Tibial artery (tissue), 4 donors: ENCODE results near the gene CALD1.
A peak's percentile ranks its signal among the peaks of the same experiment; 100 is the strongest.

Source experiments
- DNase-seq, 2 donors: peaks; one replicate each; pipeline ENCODE4 v3.0.0-alpha.2; 2019
- H3K27ac ChIP-seq, 2 donors: fragments of 200-600 bp; sonication (generic) in 1 of 2; 1 replicate in 1 of 2; 2 replicates in 1 of 2; pipeline ENCODE4 v1.5.1; 2018 to 2019; ENCODE audit warnings: mild to moderate bottlenecking in 1 of 2
- H3K27me3 ChIP-seq, 2 donors: fragments of 200-600 bp; sonication (generic) in 1 of 2; one replicate each; pipeline versions ENCODE4 v1.5.1 to v1.6.0; 2016 to 2019
- H3K36me3 ChIP-seq, 3 donors: fragments of 200-600 bp; sonication (generic) in 2 of 3; one replicate each; pipeline ENCODE4 v1.5.1; 2016 to 2019; ENCODE audit warnings: mild to moderate bottlenecking in 2 of 3
- H3K4me1 ChIP-seq, 4 donors: fragments of 200-600 bp; sonication (generic) in 2 of 4; 1 replicate in 3 of 4; 2 replicates in 1 of 4; pipeline ENCODE4 v1.5.1; 2016 to 2019
- H3K4me3 ChIP-seq, 2 donors: fragments of 200-600 bp; sonication (generic) in 1 of 2; 1 replicate in 1 of 2; 2 replicates in 1 of 2; pipeline ENCODE4 v1.5.1; 2018 to 2019; ENCODE audit warnings: mild to moderate bottlenecking in 2 of 2
- H3K9me3 ChIP-seq, 3 donors: fragments of 200-600 bp; sonication (generic) in 1 of 3; one replicate each; pipeline ENCODE4 v1.5.1; 2016 to 2019
- intact Hi-C: fragments of 100-400 bp; cut with DNase I; formaldehyde crosslinking; loops from one replicate; pipeline ENCODE4 v1.15.0; 2023; ENCODE audit warnings: low total_unique reads
- TF ChIP-seq, protein P1 (sequence below), 2 experiments: fragments of 200-600 bp in 1 of 2; fragments of 450-650 bp in 1 of 2; IDR thresholded peaks; one replicate each; pipeline ENCODE4 v1.5.1; 2017 to 2019; ENCODE audit warnings: antibody characterized with exemption in 2 of 2, mild to moderate bottlenecking in 1 of 2, moderate library complexity in 1 of 2

Gene CALD1

DNA sequence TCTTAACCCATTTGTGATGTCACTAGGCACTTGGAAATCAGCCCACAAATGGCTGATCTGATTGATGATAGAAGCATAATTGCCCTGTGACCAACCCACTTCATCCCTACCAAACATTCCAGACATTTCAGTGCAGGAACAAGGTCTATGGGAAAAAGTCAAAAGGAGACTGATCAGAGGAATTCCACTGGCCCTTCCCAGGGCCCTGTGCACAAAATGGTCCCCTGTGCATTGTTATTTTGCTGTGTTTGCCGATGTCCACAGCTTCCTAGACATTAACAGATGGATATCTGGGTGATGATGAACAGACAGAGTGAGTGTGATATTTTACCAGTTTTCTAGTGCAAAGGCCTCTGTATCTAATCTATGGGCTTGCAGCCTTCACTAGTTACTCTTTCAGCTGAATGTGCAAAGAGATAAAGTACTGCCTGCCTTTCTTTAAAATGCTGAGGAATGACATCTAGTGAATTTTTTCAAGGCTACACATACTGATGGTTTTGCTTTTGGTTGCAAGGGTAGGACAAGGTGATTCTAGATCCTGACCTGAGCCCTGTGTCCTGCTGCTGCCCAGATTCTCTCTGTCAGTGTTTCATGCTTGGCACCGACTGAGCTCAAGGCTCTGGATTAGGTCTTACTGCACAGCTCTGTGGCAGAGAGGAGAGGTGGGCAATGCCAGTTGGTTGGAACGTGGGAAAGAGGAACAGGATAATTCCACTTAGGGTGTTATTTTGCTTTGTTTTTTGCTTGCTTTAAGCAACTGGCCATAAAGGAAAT is 55.4 kb downstream of the CALD1 start:
- peak; percentile 37 to 77 for DNase-seq

DNA sequence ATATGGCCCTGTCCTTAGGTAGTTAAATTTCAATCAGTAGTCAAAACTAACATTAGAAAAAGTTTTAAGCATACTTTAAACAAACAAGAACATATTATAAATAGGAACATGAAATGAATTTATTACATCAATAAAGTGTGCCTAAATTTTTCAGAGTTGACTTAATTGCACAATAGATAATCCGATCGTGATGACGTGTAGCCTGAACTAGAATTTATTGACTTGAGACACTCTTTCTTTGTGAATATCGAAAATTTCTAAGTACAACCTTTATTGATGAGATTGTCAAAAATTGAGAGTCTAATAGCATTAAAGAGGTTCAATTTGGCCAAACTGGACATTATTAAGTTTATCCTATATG is 56.0 kb downstream of the CALD1 start:
- Histone ChIP-seq H3K9me3 (no peaks in the 10 kb centered on the region), H3K27me3 (no peaks in the 10 kb centered on the region), H3K36me3 (no peaks in the 10 kb centered on the region), H3K4me1 (peaks cover 0 to 98% (median 39%) of the 10 kb centered on the region in 4 donors), H3K4me3 (no peak overlapping the region), H3K27ac (peak overlapping the region; percentile 83 to 89)
- TF ChIP-seq, protein P1, sequence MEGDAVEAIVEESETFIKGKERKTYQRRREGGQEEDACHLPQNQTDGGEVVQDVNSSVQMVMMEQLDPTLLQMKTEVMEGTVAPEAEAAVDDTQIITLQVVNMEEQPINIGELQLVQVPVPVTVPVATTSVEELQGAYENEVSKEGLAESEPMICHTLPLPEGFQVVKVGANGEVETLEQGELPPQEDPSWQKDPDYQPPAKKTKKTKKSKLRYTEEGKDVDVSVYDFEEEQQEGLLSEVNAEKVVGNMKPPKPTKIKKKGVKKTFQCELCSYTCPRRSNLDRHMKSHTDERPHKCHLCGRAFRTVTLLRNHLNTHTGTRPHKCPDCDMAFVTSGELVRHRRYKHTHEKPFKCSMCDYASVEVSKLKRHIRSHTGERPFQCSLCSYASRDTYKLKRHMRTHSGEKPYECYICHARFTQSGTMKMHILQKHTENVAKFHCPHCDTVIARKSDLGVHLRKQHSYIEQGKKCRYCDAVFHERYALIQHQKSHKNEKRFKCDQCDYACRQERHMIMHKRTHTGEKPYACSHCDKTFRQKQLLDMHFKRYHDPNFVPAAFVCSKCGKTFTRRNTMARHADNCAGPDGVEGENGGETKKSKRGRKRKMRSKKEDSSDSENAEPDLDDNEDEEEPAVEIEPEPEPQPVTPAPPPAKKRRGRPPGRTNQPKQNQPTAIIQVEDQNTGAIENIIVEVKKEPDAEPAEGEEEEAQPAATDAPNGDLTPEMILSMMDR (IDR thresholded peaks at IDR 0.05) = no peak
- intact Hi-C loops = loop anchor here (5.0 to 10.0 kb wide), 2 partner anchors 53 to 141 kb away; no protein-coding TSS in a partner anchor
- DNase-seq = no peak

More for the DNA sequence above, 55.4 kb downstream of the CALD1 start:
- Histone ChIP-seq H3K36me3 (no peaks in the 10 kb centered on the region), H3K4me3 (no peak overlapping the region), H3K27ac (peak overlapping the region; percentile 83 to 89), H3K4me1 (peaks cover 0 to 98% (median 41%) of the 10 kb centered on the region in 4 donors), H3K9me3 (no peaks in the 10 kb centered on the region), H3K27me3 (no peaks in the 10 kb centered on the region)
- intact Hi-C loops = loop anchor here (5.0 to 10.0 kb wide), 2 partner anchors 53 to 140 kb away; no protein-coding TSS in a partner anchor
- TF ChIP-seq, protein P1 (IDR thresholded peaks at IDR 0.05) = no peak

DNA sequence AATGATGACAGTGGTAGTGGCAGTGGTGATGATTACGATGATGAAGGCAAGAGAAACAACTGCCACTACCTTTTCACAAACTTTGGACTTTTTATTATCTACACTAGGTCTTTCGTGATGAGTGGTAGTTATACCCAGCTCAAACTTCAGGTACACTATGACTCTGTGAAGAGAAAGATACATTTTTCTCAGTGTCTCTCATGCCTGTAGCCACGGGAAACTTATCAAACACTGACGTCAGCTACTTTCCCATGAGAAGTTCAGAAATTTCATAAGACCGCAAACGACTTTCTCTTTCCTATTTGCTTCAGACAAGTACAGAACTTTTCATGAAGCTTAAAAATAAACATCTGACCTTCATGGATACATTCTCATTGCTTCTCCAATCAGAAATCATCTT is 57.0 kb downstream of the CALD1 start:
- peak in 1 of 2 donors; percentile 35 for DNase-seq
- Histone ChIP-seq H3K4me3 (no peak overlapping the region), H3K27ac (peak overlapping the region; percentile 83 to 89), H3K27me3 (no peaks in the 10 kb centered on the region), H3K9me3 (no peaks in the 10 kb centered on the region), H3K36me3 (no peaks in the 10 kb centered on the region), H3K4me1 (peaks cover 0 to 98% (median 40%) of the 10 kb centered on the region in 4 donors)
- intact Hi-C loops = loop anchor here (5.0 to 10.0 kb wide), 2 partner anchors 54 to 142 kb away; no protein-coding TSS in a partner anchor
- TF ChIP-seq, protein P1 (IDR thresholded peaks at IDR 0.05) = no peak

DNA sequence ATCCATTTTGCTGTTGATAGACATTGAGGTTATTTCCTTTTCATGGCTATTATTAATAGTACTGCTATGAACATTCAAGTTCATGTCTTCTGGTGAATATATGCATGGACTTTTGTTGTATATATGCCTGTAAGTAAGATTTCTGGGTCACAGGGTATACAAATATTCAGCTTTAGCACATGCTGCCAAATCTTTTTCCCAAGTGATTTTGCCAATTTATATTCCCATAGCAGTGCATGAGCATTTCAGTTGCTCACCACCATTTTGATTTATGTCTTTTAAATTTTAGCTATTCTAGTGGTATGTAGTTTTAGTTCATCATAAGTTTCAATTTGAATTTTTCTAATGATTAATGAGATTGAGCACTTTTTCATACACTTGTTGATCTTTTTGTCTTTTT is 59.9 kb downstream of the CALD1 start:
- Histone ChIP-seq H3K9me3 (no peaks in the 10 kb centered on the region), H3K27ac (peak overlapping the region; percentile 83 to 89), H3K27me3 (no peaks in the 10 kb centered on the region), H3K4me3 (no peak overlapping the region), H3K36me3 (peaks cover 2% of the 10 kb centered on the region in 3 donors), H3K4me1 (peaks cover 0 to 98% (median 54%) of the 10 kb centered on the region in 4 donors)
- intact Hi-C loops = loop anchor here (5.0 to 10.0 kb wide), 2 partner anchors 57 to 144 kb away; no protein-coding TSS in a partner anchor
- DNase-seq = no peak
- TF ChIP-seq, protein P1 (IDR thresholded peaks at IDR 0.05) = no peak

DNA sequence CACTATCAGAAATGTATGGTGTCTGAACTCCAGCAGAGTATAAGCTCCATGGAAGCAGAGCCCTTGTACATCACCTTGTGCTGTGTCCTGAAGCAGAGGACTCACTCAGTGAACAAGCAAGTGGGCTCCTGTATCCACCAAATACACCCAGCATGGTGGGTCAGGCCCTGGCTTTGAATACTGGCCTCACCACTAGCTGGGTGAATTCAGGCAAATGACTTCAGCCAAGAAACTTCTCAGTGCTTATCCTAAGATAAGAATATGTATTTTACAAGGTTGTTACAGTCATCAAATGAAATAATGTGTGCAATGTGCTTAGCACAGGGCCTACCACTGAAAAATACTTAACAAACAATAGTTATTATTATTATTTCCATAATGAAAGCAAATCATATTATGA is 62.6 kb downstream of the CALD1 start:
- TF ChIP-seq, protein P1 (IDR thresholded peaks at IDR 0.05) = no peak
- Histone ChIP-seq H3K4me1 (peaks cover 0 to 100% (median 61%) of the 10 kb centered on the region in 4 donors), H3K27ac (peak overlapping the region; percentile 83 to 89), H3K36me3 (peaks cover 20 to 24% (median 22%) of the 10 kb centered on the region in 3 donors), H3K9me3 (no peaks in the 10 kb centered on the region), H3K4me3 (no peak overlapping the region), H3K27me3 (no peaks in the 10 kb centered on the region)
- DNase-seq = no peak
- intact Hi-C loops = loop anchor here (10.0 kb wide), 1 partner anchor 93 kb away; no protein-coding TSS in a partner anchor
